Esophagus (tissue), 2 donors: ENCODE data around the gene SH3BP5L. TPM values are rescaled to one million over a fixed set of nuclear protein-coding genes. Genes with fewer than 3 reads are reported as not detected.

Experiments
- H3K27ac ChIP-seq, 2 donors: one replicate each; pipeline ENCODE4 v1.5.1; 2013; ENCODE audit warnings: low read depth in 2 of 2, mild to moderate bottlenecking in 2 of 2, inconsistent platforms in 1 of 2, low read length in 1 of 2, moderate library complexity in 1 of 2
- H3K27me3 ChIP-seq, 2 donors: one replicate each; pipeline ENCODE4 v1.6.1; 2013; ENCODE audit warnings: low read length in 2 of 2, control low read depth in 1 of 2, mild to moderate bottlenecking in 1 of 2; ENCODE audit not compliant: insufficient read depth in 2 of 2, control insufficient read depth in 1 of 2
- H3K36me3 ChIP-seq, 2 donors: one replicate each; pipeline ENCODE4 v1.6.1; 2013; ENCODE audit warnings: low read length in 1 of 2; ENCODE audit not compliant: control insufficient read depth in 2 of 2, insufficient read depth in 2 of 2
- H3K4me1 ChIP-seq, 2 donors: one replicate each; pipeline ENCODE4 v1.6.1; 2013; ENCODE audit warnings: low read length in 1 of 2; ENCODE audit not compliant: control insufficient read depth in 2 of 2, insufficient read depth in 2 of 2
- H3K4me3 ChIP-seq, 2 donors: one replicate each; pipeline ENCODE4 v1.5.1; 2013; ENCODE audit warnings: low read length in 2 of 2, mild to moderate bottlenecking in 2 of 2, low read depth in 1 of 2, moderate library complexity in 1 of 2
- H3K9me3 ChIP-seq, 2 donors: one replicate each; pipeline ENCODE4 v1.6.1; 2013; ENCODE audit warnings: mild to moderate bottlenecking in 2 of 2, low read depth in 1 of 2, low read length in 1 of 2, moderate library complexity in 1 of 2; ENCODE audit not compliant: control insufficient read depth in 2 of 2, insufficient read depth in 1 of 2
- WGBS, 2 donors: extraction: QIAGEN DNeasy Blood & Tissue Kit; methylation state at CpG; one replicate each; pipeline ENCODE4 v1.1.7; 2013; 5-methylcytosine and 5-hydroxymethylcytosine counted together
- polyA plus RNA-seq, 2 donors: library from polyadenylated mRNA; stranded (reverse); fragments of 200-250 nt; gene quantifications; one replicate each; pipeline ENCODE4 v1.2.3, GENCODE V29; 2013
- donor health status: healthy with polysubstance abuse.
- donor health status: Bipolar disorder and iron deficiency.

The SH3BP5L gene
- polyA plus RNA-seq, 2 donors = 18.2 to 34.3 TPM

- Histone ChIP-seq H3K4me1 (peaks cover 2 to 9% of the 10 kb centered on the region in 2 donors), H3K4me3 (no peak overlapping the region), H3K36me3 (peaks cover 7 to 35% of the 10 kb centered on the region in 2 donors), H3K27ac (no peak overlapping the region), H3K27me3 (no peaks in the 10 kb centered on the region), H3K9me3 (no peaks in the 10 kb centered on the region)
- 65 to 82% methylated on average over 7 of the region's 7 CpGs for WGBS, 2 donors
These were observed 27.0 kb upstream of the SH3BP5L start for GRCh38 chr1:248852481-248853405.

GRCh38 chr1:248851390-248851789 lies 25.7 kb upstream of the SH3BP5L start:
- Histone ChIP-seq H3K36me3 (peaks cover 10 to 48% of the 10 kb centered on the region in 2 donors), H3K27ac (no peak overlapping the region), H3K9me3 (no peaks in the 10 kb centered on the region), H3K27me3 (no peaks in the 10 kb centered on the region), H3K4me1 (peaks cover 0 to 4% of the 10 kb centered on the region in 2 donors), H3K4me3 (no peak overlapping the region)
- 89 to 92% methylated on average over 2 of the region's 2 CpGs for WGBS, 2 donors

- H3K27me3 ChIP-seq = no peaks in the 10 kb centered on the region
- no peak overlapping the region for H3K4me3 ChIP-seq
- peaks cover 15 to 50% of the 10 kb centered on the region in 2 donors for H3K36me3 ChIP-seq
- 86% methylated on average over 10 of the region's 10 CpGs for WGBS, 2 donors
- H3K4me1 ChIP-seq = peaks cover 0 to 4% of the 10 kb centered on the region in 2 donors
- H3K9me3 ChIP-seq = no peaks in the 10 kb centered on the region
- H3K27ac ChIP-seq = no peak overlapping the region
These were observed 25.0 kb upstream of the SH3BP5L start for GRCh38 chr1:248850536-248851251.

DNA sequence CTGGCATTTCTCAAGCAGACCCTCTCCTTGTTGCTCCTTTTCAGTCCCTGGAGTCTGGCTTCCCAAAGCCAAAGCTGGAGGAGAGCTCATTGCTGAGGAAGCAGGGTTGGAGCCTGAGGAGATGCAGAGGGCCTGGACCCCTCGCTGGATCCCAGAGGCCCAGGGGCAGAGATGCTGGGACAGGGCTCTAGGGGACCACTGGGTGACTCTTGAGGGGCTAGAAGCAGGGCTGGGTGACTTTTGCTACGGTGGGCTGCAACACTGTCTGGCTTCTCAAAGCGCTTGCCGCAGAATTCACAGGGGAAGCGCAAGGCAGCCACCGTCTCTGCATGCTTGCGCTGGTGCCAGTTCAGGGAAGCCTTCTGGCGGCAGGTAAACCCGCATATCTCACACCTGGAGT lies 24.4 kb upstream of the SH3BP5L start:
- peaks cover 0 to 4% of the 10 kb centered on the region in 2 donors for H3K4me1 ChIP-seq
- H3K27ac ChIP-seq = no peak overlapping the region
- peaks cover 19 to 48% of the 10 kb centered on the region in 2 donors for H3K36me3 ChIP-seq
- H3K27me3 ChIP-seq = no peaks in the 10 kb centered on the region
- H3K4me3 ChIP-seq = no peak overlapping the region
- WGBS, 2 donors = 87 to 93% methylated on average over 9 of the region's 9 CpGs
- H3K9me3 ChIP-seq = no peaks in the 10 kb centered on the region

- 85 to 87% methylated on average over 3 of the region's 3 CpGs for WGBS, 2 donors
- H3K4me1 ChIP-seq = peaks cover 0 to 4% of the 10 kb centered on the region in 2 donors
- no peak overlapping the region for H3K4me3 ChIP-seq
- H3K36me3 ChIP-seq = peaks cover 20 to 46% of the 10 kb centered on the region in 2 donors
- no peaks in the 10 kb centered on the region for H3K27me3 ChIP-seq
- no peak overlapping the region for H3K27ac ChIP-seq
- H3K9me3 ChIP-seq = no peaks in the 10 kb centered on the region
These were observed 23.9 kb upstream of the SH3BP5L start for GRCh38 chr1:248849637-248850036.

DNA sequence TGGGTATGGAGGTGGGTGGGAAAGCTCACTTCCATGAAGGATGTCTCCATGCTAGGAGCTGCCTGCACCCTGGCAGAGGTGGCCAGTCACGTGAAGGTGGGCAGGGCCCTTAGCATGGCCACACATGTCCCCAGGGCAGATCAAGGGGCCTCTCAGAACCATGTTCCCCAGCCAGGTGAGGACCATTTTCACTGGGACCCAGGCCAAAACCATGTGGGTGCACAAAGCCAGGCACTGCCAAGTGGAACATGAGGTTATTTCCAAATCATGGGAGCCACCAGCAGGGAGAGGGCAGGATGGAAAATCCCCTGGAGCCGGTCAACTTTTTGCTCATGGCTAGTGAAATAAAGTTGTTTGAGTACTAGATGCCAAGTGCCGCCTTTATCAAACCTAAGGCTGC lies 23.4 kb upstream of the SH3BP5L start:
- H3K36me3 ChIP-seq = peaks cover 20 to 46% of the 10 kb centered on the region in 2 donors
- WGBS, 2 donors = 65 to 70% methylated on average over 3 of the region's 3 CpGs

DNA sequence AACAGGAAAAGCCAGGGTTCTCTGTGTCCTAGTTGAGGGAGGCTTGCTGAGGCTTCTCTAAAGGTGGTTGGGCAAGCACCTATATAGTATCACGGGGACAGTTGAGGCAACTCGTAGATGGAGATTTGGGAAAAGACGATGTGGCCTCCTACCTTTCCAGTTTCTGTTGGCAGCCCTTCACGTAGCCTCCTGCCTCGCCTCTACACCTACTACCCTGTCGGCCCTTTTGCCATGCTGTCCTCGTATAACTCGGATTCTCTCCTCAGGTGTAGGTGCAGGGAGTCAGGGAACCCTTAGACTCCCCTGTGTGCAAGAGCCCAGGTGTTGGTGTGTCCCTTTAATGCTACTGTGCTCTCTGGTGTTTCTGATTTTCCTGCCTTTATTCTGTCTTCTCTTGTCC lies 22.9 kb upstream of the SH3BP5L start:
- Histone ChIP-seq H3K27ac (no peak overlapping the region), H3K36me3 (peaks cover 20 to 42% of the 10 kb centered on the region in 2 donors), H3K27me3 (no peaks in the 10 kb centered on the region), H3K4me1 (peaks cover 0 to 4% of the 10 kb centered on the region in 2 donors), H3K9me3 (no peaks in the 10 kb centered on the region), H3K4me3 (no peak overlapping the region)
- 89 to 91% methylated on average over 8 of the region's 8 CpGs for WGBS, 2 donors

More for the DNA sequence above, 23.4 kb upstream of the SH3BP5L start:
- Histone ChIP-seq H3K4me3 (no peak overlapping the region), H3K9me3 (no peaks in the 10 kb centered on the region), H3K4me1 (peaks cover 0 to 4% of the 10 kb centered on the region in 2 donors), H3K27ac (no peak overlapping the region), H3K27me3 (no peaks in the 10 kb centered on the region)

DNA sequence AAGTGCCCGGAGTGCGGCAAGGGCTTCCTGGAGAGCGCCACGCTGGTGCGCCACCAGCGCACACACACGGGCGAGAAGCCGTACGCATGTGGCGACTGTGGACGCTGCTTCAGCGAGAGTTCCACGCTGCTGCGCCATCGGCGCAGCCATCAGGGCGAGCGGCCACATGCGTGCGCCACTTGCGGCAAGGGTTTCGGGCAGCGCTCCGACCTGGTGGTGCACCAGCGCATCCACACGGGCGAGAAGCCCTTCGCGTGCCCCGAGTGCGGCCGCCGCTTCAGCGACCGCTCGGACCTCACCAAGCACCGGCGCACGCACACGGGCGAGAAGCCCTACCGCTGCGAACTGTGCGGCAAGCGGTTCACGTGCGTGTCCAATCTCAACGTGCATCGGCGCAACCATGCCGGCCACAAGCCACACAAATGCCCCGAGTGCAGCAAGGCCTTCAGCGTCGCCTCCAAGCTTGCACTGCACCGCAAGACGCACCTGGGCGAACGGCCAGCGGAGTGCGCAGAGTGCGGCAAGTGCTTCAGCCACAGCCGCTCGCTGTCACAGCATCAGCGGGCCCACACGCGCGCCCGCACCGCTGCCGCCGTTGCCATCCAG lies 22.3 kb upstream of the SH3BP5L start:
- WGBS, 2 donors = 96 to 98% methylated on average over 72 of the region's 72 CpGs
- H3K27me3 ChIP-seq = no peaks in the 10 kb centered on the region
- peaks cover 20 to 39% of the 10 kb centered on the region in 2 donors for H3K36me3 ChIP-seq
- H3K27ac ChIP-seq = no peak overlapping the region
- H3K9me3 ChIP-seq = no peaks in the 10 kb centered on the region
- H3K4me1 ChIP-seq = peaks cover 0 to 4% of the 10 kb centered on the region in 2 donors
- H3K4me3 ChIP-seq = no peak overlapping the region

DNA sequence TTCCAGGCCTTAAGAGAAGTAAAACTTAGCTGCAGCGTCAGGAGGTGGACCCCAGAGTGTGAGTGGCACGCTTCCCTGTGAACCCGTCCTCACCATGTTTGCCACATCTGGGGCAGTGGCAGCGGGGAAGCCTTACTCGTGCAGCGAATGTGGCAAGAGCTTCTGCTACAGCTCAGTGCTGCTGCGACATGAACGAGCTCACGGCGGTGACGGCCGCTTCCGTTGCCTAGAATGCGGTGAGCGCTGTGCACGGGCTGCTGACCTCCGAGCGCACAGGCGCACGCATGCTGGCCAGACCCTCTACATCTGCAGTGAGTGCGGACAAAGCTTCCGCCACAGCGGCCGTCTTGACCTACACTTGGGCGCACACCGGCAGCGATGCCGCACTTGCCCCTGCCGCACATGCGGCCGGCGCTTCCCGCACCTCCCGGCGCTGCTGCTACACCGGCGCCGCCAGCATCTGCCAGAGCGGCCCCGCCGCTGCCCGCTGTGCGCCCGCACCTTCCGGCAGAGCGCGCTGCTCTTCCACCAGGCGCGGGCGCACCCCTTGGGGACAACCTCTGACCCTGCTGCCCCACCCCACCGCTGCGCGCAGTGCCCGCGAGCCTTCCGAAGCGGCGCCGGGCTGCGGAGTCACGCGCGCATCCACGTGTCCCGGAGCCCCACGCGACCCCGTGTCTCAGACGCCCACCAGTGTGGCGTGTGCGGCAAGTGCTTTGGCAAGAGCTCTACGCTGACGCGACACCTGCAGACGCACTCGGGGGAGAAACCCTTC lies 21.7 kb upstream of the SH3BP5L start:
- WGBS, 2 donors = 95% methylated on average over 71 to 76 of the region's 76 CpGs

More for the DNA sequence above, 21.7 kb upstream of the SH3BP5L start:
- H3K27ac ChIP-seq = no peak overlapping the region
- peaks cover 20 to 39% of the 10 kb centered on the region in 2 donors for H3K36me3 ChIP-seq
- H3K4me1 ChIP-seq = peaks cover 5 to 8% of the 10 kb centered on the region in 2 donors
- no peak overlapping the region for H3K4me3 ChIP-seq
- no peaks in the 10 kb centered on the region for H3K27me3 ChIP-seq
- H3K9me3 ChIP-seq = no peaks in the 10 kb centered on the region
